C4-2B (cell line): ENCODE data around the gene IGFBP4.

Source experiments
- CTCF ChIP-seq: fragments of 450-650 bp; conservative IDR thresholded peaks from 2 replicates; pipeline ENCODE4 v1.5.1; 2017; ENCODE audit warnings: mild to moderate bottlenecking
- ZFX ChIP-seq: fragments of 450-650 bp; IDR thresholded peaks from 2 replicates; pipeline ENCODE4 v1.6.1; 2017

- TF ChIP-seq CTCF (no peak), ZFX (no peak)
Observed at GRCh38 chr17:40506786-40507185, 63.5 kb downstream of the IGFBP4 start.
